Fibroblast of skin of left quadriceps (primary cell): ENCODE data around the gene LILRB5.
"Not testable (repeated sequence)": the region's sequence is repeated elsewhere in the genome, so short reads cannot be mapped to it uniquely, and the experiment has no call there.

Source experiments
- DNase-seq, 2 experiments: peaks; one replicate each; pipeline ENCODE4 v3.0.0-alpha.2; 2013; ENCODE audit warnings: low read depth in 2 of 2

LILRB5 gene

GRCh38 chr19:54242646-54243045 lies 14.4 kb downstream of the LILRB5 start, which contains the start of gene LILRA6:
Gene LILRA6, minus strand, starts transcription at chr19:54242790.
- not testable (repeated sequence) for DNase-seq

GRCh38 chr19:54242234-54242633 lies 14.8 kb downstream of the LILRB5 start:
- not testable (repeated sequence) for DNase-seq

- DNase-seq: not testable (repeated sequence)
Measured at GRCh38 chr19:54240372-54241336, 16.4 kb downstream of the LILRB5 start.

- not testable (repeated sequence) for DNase-seq
Measured at GRCh38 chr19:54239491-54240371, 17.3 kb downstream of the LILRB5 start.

GRCh38 chr19:54233941-54234340 lies 23.1 kb downstream of the LILRB5 start:
- DNase-seq: no peak

GRCh38 chr19:54231077-54231931 lies 25.8 kb downstream of the LILRB5 start:
- peak; percentile 48 to 51 for DNase-seq

- no peak for DNase-seq
Measured at GRCh38 chr19:54230031-54230430, 27.0 kb downstream of the LILRB5 start.

GRCh38 chr19:54229146-54229545 lies 27.9 kb downstream of the LILRB5 start:
- no peak for DNase-seq

GRCh38 chr19:54224619-54225018 lies 32.5 kb downstream of the LILRB5 start:
- DNase-seq: not testable (repeated sequence)

- DNase-seq: not testable (repeated sequence)
Measured at GRCh38 chr19:54223937-54224281, 33.2 kb downstream of the LILRB5 start.

GRCh38 chr19:54223277-54223936 lies 33.7 kb downstream of the LILRB5 start:
- not testable (repeated sequence) for DNase-seq

GRCh38 chr19:54222474-54223276 lies 34.4 kb downstream of the LILRB5 start, which contains the start of gene LILRB3:
Gene LILRB3, minus strand, starts transcription at chr19:54223007. Its CDS starts 31 bp downstream, at chr19:54222976.
- DNase-seq: not testable (repeated sequence)

- not testable (repeated sequence) for DNase-seq
Measured at GRCh38 chr19:54221947-54222346, 35.1 kb downstream of the LILRB5 start.

- DNase-seq: not testable (repeated sequence)
Measured at GRCh38 chr19:54219702-54220101, 37.4 kb downstream of the LILRB5 start.

GRCh38 chr19:54218960-54219661 lies 38.0 kb downstream of the LILRB5 start:
- DNase-seq: no peak

- no peak for DNase-seq
Measured at GRCh38 chr19:54218259-54218658, 38.8 kb downstream of the LILRB5 start.

- DNase-seq: not testable (repeated sequence)
Measured at GRCh38 chr19:54217517-54218247, 39.4 kb downstream of the LILRB5 start.

GRCh38 chr19:54216869-54217268 lies 40.2 kb downstream of the LILRB5 start:
- no peak for DNase-seq
